ENCODE measurements around the gene CCDC43.
"Not testable (repeated sequence)": the region's sequence is repeated elsewhere in the genome, so short reads cannot be mapped to it uniquely, and the experiment has no call there.

The CCDC43 gene

DNA sequence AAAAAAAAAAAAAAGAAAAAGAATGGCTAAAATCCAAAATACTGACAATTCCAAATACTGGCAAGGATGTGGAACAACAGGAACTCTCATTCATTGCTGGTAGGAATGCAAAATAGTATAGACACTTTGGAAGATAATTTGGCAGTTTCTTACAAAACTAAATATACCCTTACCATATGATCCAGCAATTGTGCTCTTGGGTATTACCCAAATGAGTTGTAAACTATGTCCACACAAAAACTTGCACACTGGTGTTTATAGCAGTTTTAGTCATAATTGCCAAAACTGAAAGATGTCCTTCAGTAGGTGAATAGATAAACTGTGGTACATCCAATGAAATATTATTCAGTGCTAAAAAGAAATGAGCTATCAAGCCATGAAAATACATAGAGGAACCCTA lies 41.8 kb downstream of the CCDC43 start:
- no peaks in the 10 kb centered on the region for H3K36me3 ChIP-seq
- H3K27ac ChIP-seq: no peak overlapping the region
- H3K27me3 ChIP-seq (ENCODE audit: insufficient read depth, low read depth, severe bottlenecking): no peaks in the 10 kb centered on the region
- DNase-seq: no peak
- H3K9me3 ChIP-seq (ENCODE audit: severe bottlenecking): no peaks in the 10 kb centered on the region
- TF ChIP-seq, protein P1, sequence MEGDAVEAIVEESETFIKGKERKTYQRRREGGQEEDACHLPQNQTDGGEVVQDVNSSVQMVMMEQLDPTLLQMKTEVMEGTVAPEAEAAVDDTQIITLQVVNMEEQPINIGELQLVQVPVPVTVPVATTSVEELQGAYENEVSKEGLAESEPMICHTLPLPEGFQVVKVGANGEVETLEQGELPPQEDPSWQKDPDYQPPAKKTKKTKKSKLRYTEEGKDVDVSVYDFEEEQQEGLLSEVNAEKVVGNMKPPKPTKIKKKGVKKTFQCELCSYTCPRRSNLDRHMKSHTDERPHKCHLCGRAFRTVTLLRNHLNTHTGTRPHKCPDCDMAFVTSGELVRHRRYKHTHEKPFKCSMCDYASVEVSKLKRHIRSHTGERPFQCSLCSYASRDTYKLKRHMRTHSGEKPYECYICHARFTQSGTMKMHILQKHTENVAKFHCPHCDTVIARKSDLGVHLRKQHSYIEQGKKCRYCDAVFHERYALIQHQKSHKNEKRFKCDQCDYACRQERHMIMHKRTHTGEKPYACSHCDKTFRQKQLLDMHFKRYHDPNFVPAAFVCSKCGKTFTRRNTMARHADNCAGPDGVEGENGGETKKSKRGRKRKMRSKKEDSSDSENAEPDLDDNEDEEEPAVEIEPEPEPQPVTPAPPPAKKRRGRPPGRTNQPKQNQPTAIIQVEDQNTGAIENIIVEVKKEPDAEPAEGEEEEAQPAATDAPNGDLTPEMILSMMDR (IDR thresholded peaks at IDR 0.05; ENCODE audit: low read depth, low read length): no peak
- no peak overlapping the region for H3K4me3 ChIP-seq (ENCODE audit: low read depth, low read length)

DNA sequence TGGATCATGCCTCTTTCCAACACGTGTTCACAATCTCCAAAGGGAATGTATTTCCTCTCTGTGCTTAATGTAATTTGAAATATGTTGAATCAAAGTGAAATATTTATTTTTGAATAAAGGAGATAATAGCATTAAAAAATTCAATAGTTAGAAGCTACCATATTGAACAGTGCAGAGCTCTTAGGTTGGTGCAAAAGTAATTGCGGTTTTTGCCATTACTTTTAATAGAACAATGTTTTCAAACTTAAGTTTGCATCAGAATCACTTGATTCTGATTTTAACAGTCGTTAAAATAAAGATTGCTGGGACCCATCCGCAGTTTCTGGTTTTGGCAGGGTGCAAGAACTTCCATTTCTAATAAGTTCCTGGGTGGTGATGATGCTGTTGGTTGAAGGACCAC lies 43.3 kb downstream of the CCDC43 start:
- TF ChIP-seq, protein P1 (IDR thresholded peaks at IDR 0.05; ENCODE audit: low read depth, low read length): no peak
- H3K36me3 ChIP-seq: no peaks in the 10 kb centered on the region
- no peaks in the 10 kb centered on the region for H3K27me3 ChIP-seq (ENCODE audit: insufficient read depth, low read depth, severe bottlenecking)
- H3K9me3 ChIP-seq (ENCODE audit: severe bottlenecking): no peaks in the 10 kb centered on the region
- H3K27ac ChIP-seq: no peak overlapping the region
- no peak overlapping the region for H3K4me3 ChIP-seq (ENCODE audit: low read depth, low read length)
- DNase-seq: no peak

DNA sequence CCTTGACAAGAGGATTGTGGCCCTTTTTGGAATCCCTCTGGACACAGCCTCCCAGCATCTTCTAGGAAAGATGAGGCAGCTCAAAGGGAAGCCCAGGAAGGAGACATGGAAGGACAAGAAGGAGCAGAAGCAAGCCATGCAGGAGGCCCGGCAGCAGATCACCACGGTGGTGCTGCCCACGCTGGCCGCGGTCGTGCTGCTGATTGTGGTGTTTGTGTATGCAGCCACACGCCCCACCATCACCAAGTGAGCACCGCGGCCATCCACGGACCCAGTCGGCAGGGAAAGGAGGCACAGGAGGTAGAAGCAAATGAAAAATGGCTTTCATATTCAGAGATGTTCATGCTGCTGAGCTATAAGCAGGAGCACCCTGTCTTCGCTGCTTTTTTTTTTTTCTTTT lies 44.2 kb downstream of the CCDC43 start:
- Histone ChIP-seq H3K9me3 (ENCODE audit: severe bottlenecking) (no peaks in the 10 kb centered on the region), H3K27me3 (ENCODE audit: insufficient read depth, low read depth, severe bottlenecking) (no peaks in the 10 kb centered on the region), H3K27ac (no peak overlapping the region), H3K4me3 (ENCODE audit: low read depth, low read length) (no peak overlapping the region), H3K36me3 (no peaks in the 10 kb centered on the region)
- DNase-seq: no peak
- TF ChIP-seq, protein P1 (IDR thresholded peaks at IDR 0.05; ENCODE audit: low read depth, low read length): no peak

DNA sequence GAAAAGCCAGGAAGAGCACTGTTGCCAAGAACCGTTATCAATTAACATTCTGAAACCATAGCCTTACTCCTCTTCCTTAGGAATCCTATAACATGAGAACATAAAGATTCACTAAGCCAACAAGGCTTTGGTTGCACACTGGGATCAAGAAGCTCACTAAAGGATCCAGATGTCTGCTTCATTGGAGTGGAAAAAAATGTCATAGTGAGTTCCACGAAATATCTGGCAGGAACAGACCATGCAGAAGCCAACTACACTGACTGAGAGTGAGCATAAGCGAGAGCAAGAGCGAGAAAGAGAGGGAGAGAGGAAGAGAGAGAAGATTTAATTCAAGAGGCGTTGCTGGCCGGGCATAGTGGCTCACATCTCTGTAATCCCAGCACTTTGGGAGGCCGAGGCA lies 46.7 kb downstream of the CCDC43 start:
- DNase-seq: no peak
- TF ChIP-seq, protein P1 (IDR thresholded peaks at IDR 0.05; ENCODE audit: low read depth, low read length): no peak
- no peaks in the 10 kb centered on the region for H3K9me3 ChIP-seq (ENCODE audit: severe bottlenecking)

DNA sequence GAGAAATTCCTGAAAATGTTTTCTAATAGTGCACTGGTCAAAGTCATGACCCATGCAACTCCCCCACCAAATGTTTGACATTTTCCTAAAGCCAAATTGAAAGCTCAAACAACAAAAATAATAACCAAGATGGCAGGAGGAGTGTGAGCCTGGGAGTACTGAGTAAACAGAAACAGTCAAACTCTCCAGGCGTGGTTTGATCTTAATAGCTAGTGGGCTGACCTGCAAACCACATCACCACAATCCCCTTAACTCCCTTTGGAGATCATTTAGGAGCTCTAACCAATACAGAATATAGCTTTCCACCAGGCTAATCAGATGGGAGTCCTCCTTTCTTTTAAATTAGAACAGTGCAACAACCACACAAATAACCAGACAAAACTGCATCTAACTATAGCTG lies 52.5 kb downstream of the CCDC43 start:
- Histone ChIP-seq H3K27me3 (ENCODE audit: insufficient read depth, low read depth, severe bottlenecking) (no peaks in the 10 kb centered on the region), H3K9me3 (ENCODE audit: severe bottlenecking) (no peaks in the 10 kb centered on the region)
- TF ChIP-seq, protein P1 (IDR thresholded peaks at IDR 0.05; ENCODE audit: low read depth, low read length): no peak

More for the DNA sequence above, 46.7 kb downstream of the CCDC43 start:
- no peaks in the 10 kb centered on the region for H3K36me3 ChIP-seq
- H3K4me3 ChIP-seq (ENCODE audit: low read depth, low read length): no peak overlapping the region
- H3K27ac ChIP-seq: no peak overlapping the region
- no peaks in the 10 kb centered on the region for H3K27me3 ChIP-seq (ENCODE audit: insufficient read depth, low read depth, severe bottlenecking)

DNA sequence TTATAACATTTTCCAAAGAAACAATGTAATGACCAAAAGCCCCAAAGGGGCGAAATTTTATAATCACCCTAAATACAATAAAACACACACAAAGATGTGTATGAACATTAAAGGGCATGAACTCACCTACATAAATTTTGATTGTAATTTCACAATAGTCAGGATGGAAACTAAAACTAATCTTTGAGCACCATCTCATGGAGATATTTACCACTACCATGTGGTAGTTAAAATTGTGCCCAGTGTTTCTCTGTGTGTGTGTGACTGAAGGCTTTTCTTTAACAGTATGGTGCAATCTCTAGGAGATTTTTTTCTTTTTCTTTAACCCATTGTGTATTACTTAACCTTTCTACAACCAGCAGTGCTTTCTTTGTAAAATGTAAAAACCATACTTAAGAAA lies 53.0 kb downstream of the CCDC43 start:
- TF ChIP-seq, protein P1 (IDR thresholded peaks at IDR 0.05; ENCODE audit: low read depth, low read length): no peak
- DNase-seq: no peak
- Histone ChIP-seq H3K4me3 (ENCODE audit: low read depth, low read length) (no peak overlapping the region), H3K36me3 (no peaks in the 10 kb centered on the region), H3K27ac (no peak overlapping the region), H3K9me3 (ENCODE audit: severe bottlenecking) (no peaks in the 10 kb centered on the region), H3K27me3 (ENCODE audit: insufficient read depth, low read depth, severe bottlenecking) (no peaks in the 10 kb centered on the region)

More for the DNA sequence above, 52.5 kb downstream of the CCDC43 start:
- no peaks in the 10 kb centered on the region for H3K36me3 ChIP-seq
- no peak overlapping the region for H3K27ac ChIP-seq
- H3K4me3 ChIP-seq (ENCODE audit: low read depth, low read length): no peak overlapping the region
- no peak for DNase-seq

DNA sequence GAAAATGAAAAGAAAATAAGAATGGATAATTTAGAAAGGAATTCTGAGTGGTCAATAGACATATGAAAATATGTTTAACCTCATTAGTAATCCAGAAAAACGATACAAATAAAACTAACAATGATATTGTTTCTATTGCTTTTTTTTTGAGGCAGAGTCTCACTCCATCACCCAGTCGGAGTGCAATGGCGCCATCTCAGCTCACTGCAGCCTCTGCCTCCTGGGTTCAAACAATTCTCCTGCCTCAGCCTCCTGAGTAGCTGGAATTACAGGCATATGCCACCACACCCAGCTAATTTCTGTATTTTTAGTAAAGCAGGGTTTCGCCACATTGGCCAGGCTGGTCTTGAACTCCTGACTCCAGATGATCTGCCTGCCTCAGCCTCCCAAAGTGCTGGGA lies 55.2 kb downstream of the CCDC43 start:
- H3K27ac ChIP-seq; H3K4me3 ChIP-seq (ENCODE audit: low read depth, low read length); DNase-seq; H3K36me3 ChIP-seq; H3K9me3 ChIP-seq (ENCODE audit: severe bottlenecking); H3K27me3 ChIP-seq (ENCODE audit: insufficient read depth, low read depth, severe bottlenecking): not testable (repeated sequence)

Measured in WERI-Rb-1 (cell line).